H9 (cell line): ENCODE data around the gene ING5. TPM values are rescaled to one million over a fixed set of nuclear protein-coding genes. Genes with fewer than 3 reads are reported as not detected.

Experiments used
- DNase-seq: peaks from one replicate; pipeline ENCODE4 v3.0.0-alpha.2; 2017
- H2AFZ ChIP-seq: one replicate; pipeline ENCODE4 v1.6.1; 2013; ENCODE audit warnings: mild to moderate bottlenecking, low read length, control low read depth, moderate library complexity
- H2AK5ac ChIP-seq: 2 replicates; pipeline ENCODE4 v1.6.1; 2013; ENCODE audit warnings: low read length, control low read depth, mixed read lengths; ENCODE audit not compliant: insufficient read length
- H2BK120ac ChIP-seq: one replicate; pipeline ENCODE4 v1.6.1; 2013; ENCODE audit warnings: low read depth, mild to moderate bottlenecking, low read length, control low read depth, inconsistent platforms; ENCODE audit not compliant: poor library complexity, severe bottlenecking
- H2BK12ac ChIP-seq: 2 replicates; pipeline ENCODE4 v1.6.1; 2013; ENCODE audit warnings: low read length, control low read depth, mixed read lengths, low read depth; ENCODE audit not compliant: insufficient read length
- H2BK15ac ChIP-seq: 2 replicates; pipeline ENCODE4 v1.6.1; 2013; ENCODE audit warnings: low read depth, low read length, control low read depth
- H2BK20ac ChIP-seq: one replicate; pipeline ENCODE4 v1.6.1; 2013; ENCODE audit warnings: low read depth, mild to moderate bottlenecking, low read length, control low read depth, inconsistent platforms; ENCODE audit not compliant: poor library complexity, severe bottlenecking
- H2BK5ac ChIP-seq: 2 replicates; pipeline ENCODE4 v1.6.1; 2013; ENCODE audit warnings: low read length, control low read depth, mixed read lengths; ENCODE audit not compliant: insufficient read length
- H3K14ac ChIP-seq: 2 replicates; pipeline ENCODE4 v1.6.1; 2013; ENCODE audit warnings: low read length, control low read depth; ENCODE audit not compliant: insufficient read depth
- H3K18ac ChIP-seq: 2 replicates; pipeline ENCODE4 v1.6.1; 2013; ENCODE audit warnings: low read depth, mild to moderate bottlenecking, mixed read lengths, low read length, control low read depth; ENCODE audit not compliant: insufficient read length
- H3K23ac ChIP-seq: 2 replicates; pipeline ENCODE4 v1.6.1; 2013; ENCODE audit warnings: low read length, control low read depth, mixed read lengths, low read depth; ENCODE audit not compliant: insufficient read length
- H3K23me2 ChIP-seq: 2 replicates; pipeline ENCODE4 v1.6.1; 2013; ENCODE audit warnings: low read depth, mild to moderate bottlenecking, mixed read lengths, low read length, control low read depth; ENCODE audit not compliant: insufficient read length, poor library complexity, severe bottlenecking
- H3K27ac ChIP-seq: 2 replicates; pipeline ENCODE4 v1.5.1; 2013; ENCODE audit warnings: low read length, control low read depth, mixed read lengths, low read depth; ENCODE audit not compliant: insufficient read length
- H3K27me3 ChIP-seq: 2 replicates; pipeline ENCODE4 v1.6.1; 2013; ENCODE audit warnings: low read length, control low read depth, inconsistent platforms; ENCODE audit not compliant: insufficient read depth
- H3K4ac ChIP-seq: 2 replicates; pipeline ENCODE4 v1.6.1; 2013; ENCODE audit warnings: low read depth, mild to moderate bottlenecking, control low read depth, inconsistent platforms, low read length, moderate library complexity
- H3K4me1 ChIP-seq: 2 replicates; pipeline ENCODE4 v1.6.1; 2013; ENCODE audit warnings: low read length, control low read depth, inconsistent platforms; ENCODE audit not compliant: insufficient read depth
- H3K4me2 ChIP-seq: 2 replicates; pipeline ENCODE4 v1.6.1; 2013; ENCODE audit warnings: low read length, control low read depth, mixed read lengths; ENCODE audit not compliant: insufficient read length, insufficient read depth
- H3K56ac ChIP-seq: 2 replicates; pipeline ENCODE4 v1.6.1; 2013; ENCODE audit warnings: low read depth, mild to moderate bottlenecking, mixed read lengths, low read length, control low read depth; ENCODE audit not compliant: insufficient read length
- H3K79me1 ChIP-seq: 2 replicates; pipeline ENCODE4 v1.6.1; 2013; ENCODE audit warnings: low read depth, mild to moderate bottlenecking, moderate library complexity, low read length, control low read depth, inconsistent platforms; ENCODE audit not compliant: insufficient read depth, poor library complexity, severe bottlenecking
- H3K79me2 ChIP-seq: 2 replicates; pipeline ENCODE4 v1.6.1; 2013; ENCODE audit warnings: low read length, control low read depth, inconsistent platforms; ENCODE audit not compliant: insufficient read depth
- H3K9ac ChIP-seq: 2 replicates; pipeline ENCODE4 v1.6.1; 2013; ENCODE audit warnings: low read length, control low read depth, mixed read lengths; ENCODE audit not compliant: insufficient read length; ENCODE audit errors: extremely low read depth
- H3K9me3 ChIP-seq: one replicate; pipeline ENCODE4 v1.6.1; 2013; ENCODE audit warnings: low read depth, low read length, inconsistent platforms; ENCODE audit not compliant: control insufficient read depth
- H3T11ph ChIP-seq: one replicate; pipeline ENCODE4 v1.6.1; 2013; ENCODE audit warnings: mild to moderate bottlenecking, low read length, control low read depth, inconsistent platforms
- H4K20me1 ChIP-seq: one replicate; pipeline ENCODE4 v1.6.1; 2013; ENCODE audit not compliant: control insufficient read depth, insufficient read length, insufficient read depth
- H4K5ac ChIP-seq: 2 replicates; pipeline ENCODE4 v1.6.1; 2013; ENCODE audit warnings: low read depth, mild to moderate bottlenecking, mixed read lengths, low read length, control low read depth; ENCODE audit not compliant: insufficient read length
- H4K8ac ChIP-seq: replicated peaks from 2 replicates; pipeline ENCODE4 v1.6.1; 2013; ENCODE audit warnings: low read length, control low read depth, mixed read lengths, low read depth; ENCODE audit not compliant: insufficient read length
- H4K91ac ChIP-seq: 2 replicates; pipeline ENCODE4 v1.6.1; 2013; ENCODE audit warnings: low read depth, mild to moderate bottlenecking, moderate library complexity, mixed read lengths, low read length, control low read depth; ENCODE audit not compliant: insufficient read length
- H3K27ac Mint-ChIP-seq, 3 experiments: 2 replicates in 2 of 3; 3 replicates in 1 of 3; pipeline ENCODE4 v1.8.0; 2020 to 2021; ENCODE audit warnings: mixed read lengths in 3 of 3, mild to moderate bottlenecking in 1 of 3, moderate library complexity in 1 of 3
- H3K27me3 Mint-ChIP-seq: 2 replicates; pipeline ENCODE4 v1.8.0; 2021; ENCODE audit warnings: low read depth, mild to moderate bottlenecking, moderate library complexity, mixed read lengths
- H3K36me3 Mint-ChIP-seq, 3 experiments: 2 replicates in 2 of 3; 3 replicates in 1 of 3; pipeline ENCODE4 v1.8.0; 2020 to 2021; ENCODE audit warnings: low read depth in 3 of 3, mixed read lengths in 3 of 3; ENCODE audit not compliant: insufficient read depth in 1 of 3
- H3K4me1 Mint-ChIP-seq, 2 experiments: 2 replicates each; pipeline ENCODE4 v1.8.0; 2020; ENCODE audit warnings: mixed read lengths in 2 of 2
- H3K4me3 Mint-ChIP-seq, 2 experiments: 2 replicates in 1 of 2; 3 replicates in 1 of 2; pipeline ENCODE4 v1.8.0; 2020 to 2021; ENCODE audit warnings: mild to moderate bottlenecking in 2 of 2, mixed read lengths in 2 of 2, moderate library complexity in 1 of 2
- H3K9me3 Mint-ChIP-seq, 2 experiments: 2 replicates in 1 of 2; 3 replicates in 1 of 2; pipeline ENCODE4 v1.8.0; 2020; ENCODE audit warnings: mild to moderate bottlenecking in 2 of 2, mixed read lengths in 2 of 2, moderate library complexity in 1 of 2
- CTCF ChIP-seq: fragments of 200-600 bp; sonication (generic); conservative IDR thresholded peaks from 3 replicates; pipeline ENCODE4 v1.8.0; 2021; ENCODE audit warnings: antibody characterized with exemption, mild to moderate bottlenecking
- WGBS: extraction: QIAGEN DNeasy Blood & Tissue Kit; methylation state at CpG from one replicate; pipeline ENCODE4 v1.1.7; 2013; ENCODE audit warnings: missing lambda C conversion rate, low lambda C conversion rate, mixed read lengths; ENCODE audit not compliant: insufficient read length; ENCODE audit errors: extremely low coverage; 5-methylcytosine and 5-hydroxymethylcytosine counted together
- total RNA-seq: library from RNA; stranded (reverse); gene quantifications from 2 replicates; pipeline ENCODE4 v1.2.1, GENCODE V29; 2021

Gene ING5
- total RNA-seq, 1 experiment from 2014 or later: 66.0 TPM

- no peak overlapping the region for H3K14ac ChIP-seq
- no peak overlapping the region for H2BK15ac ChIP-seq
- no peak overlapping the region for H4K8ac ChIP-seq
- H2BK12ac ChIP-seq: no peak overlapping the region
- H2BK5ac ChIP-seq: no peak overlapping the region
- no peaks in the 10 kb centered on the region for H4K20me1 ChIP-seq
- Mint-ChIP-seq H3K4me1 (peaks cover 19 to 40% of the 10 kb centered on the region in 2 experiments), H3K36me3 (no peaks in the 10 kb centered on the region; a peak in 1 of 7 replicates), H3K9me3 (no peaks in the 10 kb centered on the region), H3K27ac (peak overlapping the region in 2 of 3 experiments; percentile 88 to 93; a peak in 4 of 7 replicates), H3K27me3 (peaks cover 2% of the 10 kb centered on the region), H3K4me3 (no peak overlapping the region)
- no peaks in the 10 kb centered on the region for H3K9me3 ChIP-seq
- no peak overlapping the region for H3K4me2 ChIP-seq
- H3K79me1 ChIP-seq: no peaks in the 10 kb centered on the region
- no peak overlapping the region for H2BK20ac ChIP-seq
- TF ChIP-seq CTCF: no peak
- no peak overlapping the region for H3K9ac ChIP-seq
- no peak overlapping the region for H4K5ac ChIP-seq
- H3K27ac ChIP-seq: no peak overlapping the region
- H3K27me3 ChIP-seq: no peaks in the 10 kb centered on the region
- no peak overlapping the region for H3T11ph ChIP-seq
- H3K4ac ChIP-seq: no peak overlapping the region
- no CpG with 5 or more reads among the region's 9 CpGs for WGBS
- no peak overlapping the region for H3K18ac ChIP-seq
- no peak overlapping the region for H2AFZ ChIP-seq
- H2BK120ac ChIP-seq: no peak overlapping the region
- no peak overlapping the region for H4K91ac ChIP-seq
- H3K23me2 ChIP-seq: peaks cover 3% of the 10 kb centered on the region
- H3K4me1 ChIP-seq: no peaks in the 10 kb centered on the region
- H3K56ac ChIP-seq: no peak overlapping the region
- DNase-seq: peak; percentile 13
- no peak overlapping the region for H2AK5ac ChIP-seq
- no peaks in the 10 kb centered on the region for H3K79me2 ChIP-seq
- H3K23ac ChIP-seq: no peak overlapping the region
Measured at GRCh38 chr2:241772063-241772499, 70.2 kb downstream of the ING5 start.
